ENCODE results near the gene TEF. TPM values are rescaled to one million over a fixed set of nuclear protein-coding genes. Genes with fewer than 3 reads are reported as not detected.

The TEF gene
- total and polyA plus RNA-seq, 9 of the 15 experiments (the other 6 are each of a cell fraction or from before 2014, with no cell fraction given) = 0.04 to 3.1 (median 1.2) TPM

DNA sequence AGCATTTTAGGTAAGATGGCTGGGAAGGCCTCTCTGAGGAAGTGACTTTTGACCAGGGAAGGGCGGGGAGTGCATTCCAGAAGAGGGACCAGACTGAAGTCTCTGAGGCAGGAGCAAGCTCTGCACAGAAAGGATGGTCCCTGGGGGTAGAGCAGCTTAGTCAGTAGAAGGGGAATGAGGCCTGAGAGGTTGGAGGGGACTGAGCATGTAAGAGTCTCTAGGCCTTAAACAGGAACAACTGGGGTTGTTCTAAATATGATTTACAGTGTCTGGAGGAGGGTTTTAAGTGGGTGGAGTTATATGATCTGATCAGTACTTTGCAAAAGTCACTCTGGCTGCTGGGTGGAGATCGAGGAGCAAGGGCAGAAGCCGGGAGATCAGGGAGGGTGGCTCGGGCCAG, 31.7 kb upstream of the TEF start:
- H3K9ac ChIP-seq (ENCODE audit: insufficient read depth in 1 of 2, low read depth in 2 of 2, low read length in 2 of 2) = peak overlapping the region in 1 of 2 experiments; percentile 56; a peak in 1 of 4 replicates
- in situ Hi-C loops (cut with MboI) = no loop called here
- peaks cover 86% of the 10 kb centered on the region; the same call in 2 of the 3 replicates for H3K36me3 ChIP-seq (ENCODE audit: control insufficient read depth, insufficient read depth, low read length)
- H3K9me3 ChIP-seq (replicated peaks; ENCODE audit: control insufficient read depth, insufficient read depth, low read depth, low read length) = no peaks in the 10 kb centered on the region
- FAIRE-seq (no peak), DNase-seq (ENCODE audit: extremely low read depth in 1 of 4, low spot score in 3 of 4) (peak; percentile 27 to 47 (median 44)), ATAC-seq (peak; percentile 81)
- BruUV-seq (replicated peaks) = no TSS peak
- no peak overlapping the region for H3K4me3 ChIP-seq
- H3K27ac ChIP-seq (ENCODE audit: extremely low read depth, low read depth, low read length) = peak overlapping the region; percentile 35; the same call in 1 of the 3 replicates
- no peaks in the 10 kb centered on the region for H3K9me1 ChIP-seq (ENCODE audit: control insufficient read depth, insufficient read depth, low read length)
- 34% methylated on average over 4 of the region's 4 CpGs for WGBS (ENCODE audit: insufficient coverage, low coverage, missing lambda C conversion rate)
- CTCF ChIA-PET (ENCODE audit: low intra/inter-chr PET ratio) = no interaction called here
- POLR2A ChIA-PET = interaction anchor here (2.2 kb wide), 1 partner anchor 11 kb away, joined by 10 read pairs; no protein-coding TSS in a partner anchor
- H3K79me2 ChIP-seq (ENCODE audit: control insufficient read depth, insufficient read depth, low read length) = no peaks in the 10 kb centered on the region; the same call in 2 of the 3 replicates
- H3K4me1 ChIP-seq (replicated peaks in 1 of 2; ENCODE audit: control insufficient read depth in 2 of 2, insufficient read depth in 2 of 2, low read length in 2 of 2) = peaks cover 10 to 28% of the 10 kb centered on the region in 2 experiments; a peak in 4 of 5 replicates
- intact Hi-C loops (cut with micrococcal nuclease) = no loop called here
- H3K27me3 ChIP-seq (ENCODE audit: control insufficient read depth in 2 of 2, insufficient read depth in 2 of 2, low read length in 2 of 2) = no peaks in the 10 kb centered on the region
- no peaks in the 10 kb centered on the region for H4K20me1 ChIP-seq (replicated peaks; ENCODE audit: control insufficient read depth, insufficient read depth, low read length)
- no peak overlapping the region; the same call in 1 of the 2 replicates for H3K4me2 ChIP-seq (ENCODE audit: insufficient read depth, low read length)
- no peak overlapping the region for H2AFZ ChIP-seq (ENCODE audit: low read depth, low read length)
- TF ChIP-seq, protein P1, sequence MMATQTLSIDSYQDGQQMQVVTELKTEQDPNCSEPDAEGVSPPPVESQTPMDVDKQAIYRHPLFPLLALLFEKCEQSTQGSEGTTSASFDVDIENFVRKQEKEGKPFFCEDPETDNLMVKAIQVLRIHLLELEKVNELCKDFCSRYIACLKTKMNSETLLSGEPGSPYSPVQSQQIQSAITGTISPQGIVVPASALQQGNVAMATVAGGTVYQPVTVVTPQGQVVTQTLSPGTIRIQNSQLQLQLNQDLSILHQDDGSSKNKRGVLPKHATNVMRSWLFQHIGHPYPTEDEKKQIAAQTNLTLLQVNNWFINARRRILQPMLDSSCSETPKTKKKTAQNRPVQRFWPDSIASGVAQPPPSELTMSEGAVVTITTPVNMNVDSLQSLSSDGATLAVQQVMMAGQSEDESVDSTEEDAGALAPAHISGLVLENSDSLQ (IDR thresholded peaks at IDR 0.05) = peak; percentile 89
- TF ChIP-seq NCOA6 (IDR thresholded peaks at IDR 0.05) (no peak), ZFP36 (IDR thresholded peaks at IDR 0.05; ENCODE audit: low read depth, low read length, partially characterized antibody) (peak; percentile 5), ZBTB1 (CRISPR knock-in tag; IDR thresholded peaks at IDR 0.05; ENCODE audit: borderline replicate concordance, low read depth) (no peak), MCM5 (IDR thresholded peaks at IDR 0.05; ENCODE audit: low read depth) (no peak), ZNF133 (CRISPR knock-in tag; IDR thresholded peaks at IDR 0.05) (no peak), MEIS2 (IDR thresholded peaks at IDR 0.05; ENCODE audit: partially characterized antibody) (peak; percentile 71), TGIF2 (CRISPR knock-in tag; IDR thresholded peaks at IDR 0.05) (no peak), MCM7 (IDR thresholded peaks at IDR 0.05) (no peak)
- TF ChIP-seq, protein P2, sequence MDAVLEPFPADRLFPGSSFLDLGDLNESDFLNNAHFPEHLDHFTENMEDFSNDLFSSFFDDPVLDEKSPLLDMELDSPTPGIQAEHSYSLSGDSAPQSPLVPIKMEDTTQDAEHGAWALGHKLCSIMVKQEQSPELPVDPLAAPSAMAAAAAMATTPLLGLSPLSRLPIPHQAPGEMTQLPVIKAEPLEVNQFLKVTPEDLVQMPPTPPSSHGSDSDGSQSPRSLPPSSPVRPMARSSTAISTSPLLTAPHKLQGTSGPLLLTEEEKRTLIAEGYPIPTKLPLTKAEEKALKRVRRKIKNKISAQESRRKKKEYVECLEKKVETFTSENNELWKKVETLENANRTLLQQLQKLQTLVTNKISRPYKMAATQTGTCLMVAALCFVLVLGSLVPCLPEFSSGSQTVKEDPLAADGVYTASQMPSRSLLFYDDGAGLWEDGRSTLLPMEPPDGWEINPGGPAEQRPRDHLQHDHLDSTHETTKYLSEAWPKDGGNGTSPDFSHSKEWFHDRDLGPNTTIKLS (IDR thresholded peaks at IDR 0.05; ENCODE audit: borderline replicate concordance, low read depth) = no peak
- TF ChIP-seq, protein P3, sequence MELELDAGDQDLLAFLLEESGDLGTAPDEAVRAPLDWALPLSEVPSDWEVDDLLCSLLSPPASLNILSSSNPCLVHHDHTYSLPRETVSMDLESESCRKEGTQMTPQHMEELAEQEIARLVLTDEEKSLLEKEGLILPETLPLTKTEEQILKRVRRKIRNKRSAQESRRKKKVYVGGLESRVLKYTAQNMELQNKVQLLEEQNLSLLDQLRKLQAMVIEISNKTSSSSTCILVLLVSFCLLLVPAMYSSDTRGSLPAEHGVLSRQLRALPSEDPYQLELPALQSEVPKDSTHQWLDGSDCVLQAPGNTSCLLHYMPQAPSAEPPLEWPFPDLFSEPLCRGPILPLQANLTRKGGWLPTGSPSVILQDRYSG (tag; conservative IDR thresholded peaks at IDR 0.05; ENCODE audit: low read depth) = no peak
- TF ChIP-seq, protein P4, sequence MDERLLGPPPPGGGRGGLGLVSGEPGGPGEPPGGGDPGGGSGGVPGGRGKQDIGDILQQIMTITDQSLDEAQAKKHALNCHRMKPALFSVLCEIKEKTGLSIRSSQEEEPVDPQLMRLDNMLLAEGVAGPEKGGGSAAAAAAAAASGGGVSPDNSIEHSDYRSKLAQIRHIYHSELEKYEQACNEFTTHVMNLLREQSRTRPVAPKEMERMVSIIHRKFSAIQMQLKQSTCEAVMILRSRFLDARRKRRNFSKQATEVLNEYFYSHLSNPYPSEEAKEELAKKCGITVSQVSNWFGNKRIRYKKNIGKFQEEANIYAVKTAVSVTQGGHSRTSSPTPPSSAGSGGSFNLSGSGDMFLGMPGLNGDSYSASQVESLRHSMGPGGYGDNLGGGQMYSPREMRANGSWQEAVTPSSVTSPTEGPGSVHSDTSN (CRISPR knock-in tag; IDR thresholded peaks at IDR 0.05; ENCODE audit: low read depth) = no peak
- TF ChIP-seq, protein P4 (tag; conservative IDR thresholded peaks at IDR 0.05; ENCODE audit: low read depth) = peak; percentile 83
- TF ChIP-seq, protein P5, sequence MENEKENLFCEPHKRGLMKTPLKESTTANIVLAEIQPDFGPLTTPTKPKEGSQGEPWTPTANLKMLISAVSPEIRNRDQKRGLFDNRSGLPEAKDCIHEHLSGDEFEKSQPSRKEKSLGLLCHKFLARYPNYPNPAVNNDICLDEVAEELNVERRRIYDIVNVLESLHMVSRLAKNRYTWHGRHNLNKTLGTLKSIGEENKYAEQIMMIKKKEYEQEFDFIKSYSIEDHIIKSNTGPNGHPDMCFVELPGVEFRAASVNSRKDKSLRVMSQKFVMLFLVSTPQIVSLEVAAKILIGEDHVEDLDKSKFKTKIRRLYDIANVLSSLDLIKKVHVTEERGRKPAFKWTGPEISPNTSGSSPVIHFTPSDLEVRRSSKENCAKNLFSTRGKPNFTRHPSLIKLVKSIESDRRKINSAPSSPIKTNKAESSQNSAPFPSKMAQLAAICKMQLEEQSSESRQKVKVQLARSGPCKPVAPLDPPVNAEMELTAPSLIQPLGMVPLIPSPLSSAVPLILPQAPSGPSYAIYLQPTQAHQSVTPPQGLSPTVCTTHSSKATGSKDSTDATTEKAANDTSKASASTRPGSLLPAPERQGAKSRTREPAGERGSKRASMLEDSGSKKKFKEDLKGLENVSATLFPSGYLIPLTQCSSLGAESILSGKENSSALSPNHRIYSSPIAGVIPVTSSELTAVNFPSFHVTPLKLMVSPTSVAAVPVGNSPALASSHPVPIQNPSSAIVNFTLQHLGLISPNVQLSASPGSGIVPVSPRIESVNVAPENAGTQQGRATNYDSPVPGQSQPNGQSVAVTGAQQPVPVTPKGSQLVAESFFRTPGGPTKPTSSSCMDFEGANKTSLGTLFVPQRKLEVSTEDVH (IDR thresholded peaks at IDR 0.05; ENCODE audit: low read depth, partially characterized antibody) = no peak
